Measurements from ENCODE around the gene NMT1.

GRCh38 chr17:45016237-45016636, 44.9 kb upstream of the NMT1 start:
- no peak for TF ChIP-seq CTCF (IDR thresholded peaks at IDR 0.05)
- TF ChIP-seq FOXP1 (CRISPR knock-in tag; IDR thresholded peaks at IDR 0.05; ENCODE audit: borderline replicate concordance), result no peak
- TF ChIP-seq NR3C1 (CRISPR knock-in tag; conservative IDR thresholded peaks at IDR 0.05; ENCODE audit: low read depth), result no peak
- TF ChIP-seq TP53 (CRISPR knock-in tag; IDR thresholded peaks at IDR 0.05), result no peak
- TF ChIP-seq KAT7 (CRISPR knock-in tag; IDR thresholded peaks at IDR 0.05; ENCODE audit: borderline replicate concordance), result no peak
- no peak for TF ChIP-seq FOXP4 (CRISPR knock-in tag; IDR thresholded peaks at IDR 0.05)
- TF ChIP-seq MAX (CRISPR knock-in tag; IDR thresholded peaks at IDR 0.05), result no peak
- no peak for TF ChIP-seq JUN (CRISPR knock-in tag; IDR thresholded peaks at IDR 0.05)
